HL-60 (cell line): Measurements from ENCODE around the gene SH3BP1.

Source experiments
- CTCF ChIP-seq: IDR thresholded peaks from one replicate; pipeline ENCODE4 v1.5.1; 2011; ENCODE audit warnings: low read length, control low read depth, inconsistent platforms; ENCODE audit not compliant: insufficient read depth
- GABPA ChIP-seq: IDR thresholded peaks from 2 replicates; pipeline ENCODE4 v1.6.1; 2012; ENCODE audit warnings: low read depth
- POLR2AphosphoS5 ChIP-seq: IDR thresholded peaks from 2 replicates; pipeline ENCODE4 v1.6.1; 2012; ENCODE audit warnings: low read depth
- REST ChIP-seq: IDR thresholded peaks from 2 replicates; pipeline ENCODE4 v1.6.1; 2012; ENCODE audit warnings: low read depth; ENCODE audit not compliant: insufficient replicate concordance

GRCh38 chr22:37681556-37682049 is 42.1 kb downstream of the SH3BP1 start:
- TF ChIP-seq CTCF (peak; percentile 93), REST (no peak), POLR2AphosphoS5 (no peak), GABPA (no peak)
